AG10803 (cell line): Measurements from ENCODE around the gene ANO9.
"Not testable (repeated sequence)": the region's sequence is repeated elsewhere in the genome, so short reads cannot be mapped to it uniquely, and the experiment has no call there.

Experiments used
- DNase-seq: peaks from one replicate; pipeline ENCODE4 v3.0.0; 2010; ENCODE audit warnings: low read depth
- H3K4me3 ChIP-seq: 2 replicates; pipeline ENCODE4 v1.5.1; 2011; ENCODE audit warnings: mild to moderate bottlenecking, low read length, control low read depth
- CTCF ChIP-seq: conservative IDR thresholded peaks from 2 replicates; pipeline ENCODE4 v1.5.1; 2011; ENCODE audit warnings: mild to moderate bottlenecking, low read length, control low read depth, inconsistent platforms

The ANO9 gene

GRCh38 chr11:471468-472145 lies 29.8 kb upstream of the ANO9 start:
- no peak for TF ChIP-seq CTCF
- DNase-seq, result no peak
- H3K4me3 ChIP-seq, result no peak overlapping the region

- peak overlapping the region; percentile 54 for H3K4me3 ChIP-seq
- DNase-seq, result peak; percentile 82
- TF ChIP-seq CTCF, result peak; percentile 46
These were observed 28.1 kb upstream of the ANO9 start for GRCh38 chr11:469684-470560.

GRCh38 chr11:469026-469683 lies 27.3 kb upstream of the ANO9 start:
- DNase-seq, result not testable (repeated sequence)
- peak overlapping the region; percentile 54 for H3K4me3 ChIP-seq

- no peak for TF ChIP-seq CTCF
- DNase-seq, result no peak
- H3K4me3 ChIP-seq, result no peak overlapping the region
These were observed 26.7 kb upstream of the ANO9 start for GRCh38 chr11:468493-468892.

GRCh38 chr11:468036-468435 lies 26.2 kb upstream of the ANO9 start:
- TF ChIP-seq CTCF, result no peak
- DNase-seq, result no peak
- H3K4me3 ChIP-seq, result no peak overlapping the region

GRCh38 chr11:465896-466530 lies 24.2 kb upstream of the ANO9 start:
- DNase-seq, result no peak
- H3K4me3 ChIP-seq, result no peak overlapping the region
- TF ChIP-seq CTCF, result no peak

GRCh38 chr11:464316-464715 lies 22.5 kb upstream of the ANO9 start:
- no peak for DNase-seq
- no peak overlapping the region for H3K4me3 ChIP-seq
- TF ChIP-seq CTCF, result no peak
